ENCODE results near the gene PNRC2. TPM values are rescaled to one million over a fixed set of nuclear protein-coding genes. Genes with fewer than 3 reads are reported as not detected.
A peak's percentile ranks its signal among the peaks of the same experiment; 100 is the strongest.

Gene PNRC2
- total and polyA plus RNA-seq, 2 of the 13 experiments (the other 11 are each of a cell fraction or from before 2014, with no cell fraction given) = 74.9 to 97.5 TPM

DNA sequence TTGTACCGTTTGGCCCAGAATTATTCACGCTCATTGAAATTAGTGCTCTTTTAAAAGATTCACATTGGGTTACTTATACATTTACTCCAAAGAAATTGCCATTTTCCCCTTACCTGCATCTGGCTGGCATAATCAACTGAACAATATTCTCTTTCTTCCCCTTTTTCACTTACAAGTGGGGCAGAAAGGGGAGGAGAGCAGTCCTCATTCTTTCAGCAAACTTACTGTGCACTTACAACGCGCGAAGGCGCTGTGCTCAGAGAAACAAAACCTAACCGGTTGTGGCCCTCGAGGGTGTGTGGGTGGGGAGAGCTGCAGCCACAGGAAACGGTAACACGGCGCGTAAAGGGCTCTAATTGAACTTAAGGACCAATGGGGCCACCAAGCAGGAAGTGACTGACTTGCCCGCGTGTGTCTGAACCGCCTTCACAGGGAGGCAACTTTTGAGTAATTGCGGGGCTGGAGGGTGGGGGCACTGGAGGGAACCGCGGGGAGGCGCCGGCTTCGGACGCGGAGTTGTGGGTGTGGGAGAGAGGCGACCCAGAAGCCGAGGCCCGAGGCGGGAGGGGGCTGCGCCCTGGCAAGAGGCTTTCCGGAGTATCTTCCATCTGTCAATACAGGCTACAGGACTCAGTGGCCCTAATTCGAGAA lies 693 bp upstream of the PNRC2 start (continued):
- TF ChIP-seq, protein P1, sequence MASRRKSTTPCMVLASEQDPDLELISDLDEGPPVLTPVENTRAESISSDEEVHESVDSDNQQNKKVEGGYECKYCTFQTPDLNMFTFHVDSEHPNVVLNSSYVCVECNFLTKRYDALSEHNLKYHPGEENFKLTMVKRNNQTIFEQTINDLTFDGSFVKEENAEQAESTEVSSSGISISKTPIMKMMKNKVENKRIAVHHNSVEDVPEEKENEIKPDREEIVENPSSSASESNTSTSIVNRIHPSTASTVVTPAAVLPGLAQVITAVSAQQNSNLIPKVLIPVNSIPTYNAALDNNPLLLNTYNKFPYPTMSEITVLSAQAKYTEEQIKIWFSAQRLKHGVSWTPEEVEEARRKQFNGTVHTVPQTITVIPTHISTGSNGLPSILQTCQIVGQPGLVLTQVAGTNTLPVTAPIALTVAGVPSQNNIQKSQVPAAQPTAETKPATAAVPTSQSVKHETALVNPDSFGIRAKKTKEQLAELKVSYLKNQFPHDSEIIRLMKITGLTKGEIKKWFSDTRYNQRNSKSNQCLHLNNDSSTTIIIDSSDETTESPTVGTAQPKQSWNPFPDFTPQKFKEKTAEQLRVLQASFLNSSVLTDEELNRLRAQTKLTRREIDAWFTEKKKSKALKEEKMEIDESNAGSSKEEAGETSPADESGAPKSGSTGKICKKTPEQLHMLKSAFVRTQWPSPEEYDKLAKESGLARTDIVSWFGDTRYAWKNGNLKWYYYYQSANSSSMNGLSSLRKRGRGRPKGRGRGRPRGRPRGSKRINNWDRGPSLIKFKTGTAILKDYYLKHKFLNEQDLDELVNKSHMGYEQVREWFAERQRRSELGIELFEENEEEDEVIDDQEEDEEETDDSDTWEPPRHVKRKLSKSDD (CRISPR knock-in tag; IDR thresholded peaks at IDR 0.05; ENCODE audit: low read depth) = peak; percentile 6; the same call in 1 of the 2 replicates
- 0 out of 2 replicates have a peak, but pooled peaks have one; percentile 27 for TF ChIP-seq ZNF552 (CRISPR knock-in tag; IDR thresholded peaks at IDR 0.05; ENCODE audit: borderline replicate concordance)
- peak; percentile 49 for TF ChIP-seq HDAC1 (CRISPR knock-in tag; IDR thresholded peaks at IDR 0.05)
- TF ChIP-seq, protein P2, sequence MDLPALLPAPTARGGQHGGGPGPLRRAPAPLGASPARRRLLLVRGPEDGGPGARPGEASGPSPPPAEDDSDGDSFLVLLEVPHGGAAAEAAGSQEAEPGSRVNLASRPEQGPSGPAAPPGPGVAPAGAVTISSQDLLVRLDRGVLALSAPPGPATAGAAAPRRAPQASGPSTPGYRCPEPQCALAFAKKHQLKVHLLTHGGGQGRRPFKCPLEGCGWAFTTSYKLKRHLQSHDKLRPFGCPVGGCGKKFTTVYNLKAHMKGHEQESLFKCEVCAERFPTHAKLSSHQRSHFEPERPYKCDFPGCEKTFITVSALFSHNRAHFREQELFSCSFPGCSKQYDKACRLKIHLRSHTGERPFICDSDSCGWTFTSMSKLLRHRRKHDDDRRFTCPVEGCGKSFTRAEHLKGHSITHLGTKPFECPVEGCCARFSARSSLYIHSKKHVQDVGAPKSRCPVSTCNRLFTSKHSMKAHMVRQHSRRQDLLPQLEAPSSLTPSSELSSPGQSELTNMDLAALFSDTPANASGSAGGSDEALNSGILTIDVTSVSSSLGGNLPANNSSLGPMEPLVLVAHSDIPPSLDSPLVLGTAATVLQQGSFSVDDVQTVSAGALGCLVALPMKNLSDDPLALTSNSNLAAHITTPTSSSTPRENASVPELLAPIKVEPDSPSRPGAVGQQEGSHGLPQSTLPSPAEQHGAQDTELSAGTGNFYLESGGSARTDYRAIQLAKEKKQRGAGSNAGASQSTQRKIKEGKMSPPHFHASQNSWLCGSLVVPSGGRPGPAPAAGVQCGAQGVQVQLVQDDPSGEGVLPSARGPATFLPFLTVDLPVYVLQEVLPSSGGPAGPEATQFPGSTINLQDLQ (CRISPR knock-in tag; IDR thresholded peaks at IDR 0.05) = no peak
- TF ChIP-seq SMYD3 (CRISPR knock-in tag; IDR thresholded peaks at IDR 0.05) = peak; percentile 14; the same call in 1 of the 2 replicates
- TF ChIP-seq ELF1 (CRISPR knock-in tag; IDR thresholded peaks at IDR 0.05) = peak; percentile 78
- peak; percentile 14 for TF ChIP-seq ARID2 (CRISPR knock-in tag; IDR thresholded peaks at IDR 0.05; ENCODE audit: borderline replicate concordance)
- 0 out of 2 replicates have a peak, but pooled peaks have one; percentile 7 for TF ChIP-seq YEATS2 (CRISPR knock-in tag; IDR thresholded peaks at IDR 0.05; ENCODE audit: borderline replicate concordance)
- peak; percentile 68; the same call in 1 of the 2 replicates for TF ChIP-seq ZNF772 (CRISPR knock-in tag; IDR thresholded peaks at IDR 0.05)
- TF ChIP-seq RARA (CRISPR knock-in tag; IDR thresholded peaks at IDR 0.05) = peak; percentile 29; the same call in 1 of the 2 replicates
- peak; percentile 13; the same call in 1 of the 2 replicates for TF ChIP-seq MTA1 (CRISPR knock-in tag; IDR thresholded peaks at IDR 0.05; ENCODE audit: borderline replicate concordance)
- TF ChIP-seq ZNF564 (CRISPR knock-in tag; IDR thresholded peaks at IDR 0.05) = no peak
- TF ChIP-seq, protein P3, sequence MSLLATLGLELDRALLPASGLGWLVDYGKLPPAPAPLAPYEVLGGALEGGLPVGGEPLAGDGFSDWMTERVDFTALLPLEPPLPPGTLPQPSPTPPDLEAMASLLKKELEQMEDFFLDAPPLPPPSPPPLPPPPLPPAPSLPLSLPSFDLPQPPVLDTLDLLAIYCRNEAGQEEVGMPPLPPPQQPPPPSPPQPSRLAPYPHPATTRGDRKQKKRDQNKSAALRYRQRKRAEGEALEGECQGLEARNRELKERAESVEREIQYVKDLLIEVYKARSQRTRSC (CRISPR knock-in tag; IDR thresholded peaks at IDR 0.05; ENCODE audit: low read depth) = no peak
- TF ChIP-seq ZFP90 (CRISPR knock-in tag; IDR thresholded peaks at IDR 0.05; ENCODE audit: borderline replicate concordance) = peak; percentile 57; the same call in 1 of the 2 replicates
- no peak for TF ChIP-seq NFATC3 (CRISPR knock-in tag; IDR thresholded peaks at IDR 0.05)
- 0 out of 2 replicates have a peak, but pooled peaks have one; percentile 32 for TF ChIP-seq ZNF451 (CRISPR knock-in tag; IDR thresholded peaks at IDR 0.05)
- TF ChIP-seq ZNF44 (CRISPR knock-in tag; IDR thresholded peaks at IDR 0.05) = peak; percentile 42; the same call in 1 of the 2 replicates
- 0 out of 2 replicates have a peak, but pooled peaks have one; percentile 32 for TF ChIP-seq ZFP82 (CRISPR knock-in tag; IDR thresholded peaks at IDR 0.05; ENCODE audit: borderline replicate concordance)
- no peak for TF ChIP-seq SP1 (IDR thresholded peaks at IDR 0.05)
- TF ChIP-seq SP1 (CRISPR knock-in tag; IDR thresholded peaks at IDR 0.05) = peak; percentile 47; the same call in 1 of the 2 replicates
- TF ChIP-seq, protein P4, sequence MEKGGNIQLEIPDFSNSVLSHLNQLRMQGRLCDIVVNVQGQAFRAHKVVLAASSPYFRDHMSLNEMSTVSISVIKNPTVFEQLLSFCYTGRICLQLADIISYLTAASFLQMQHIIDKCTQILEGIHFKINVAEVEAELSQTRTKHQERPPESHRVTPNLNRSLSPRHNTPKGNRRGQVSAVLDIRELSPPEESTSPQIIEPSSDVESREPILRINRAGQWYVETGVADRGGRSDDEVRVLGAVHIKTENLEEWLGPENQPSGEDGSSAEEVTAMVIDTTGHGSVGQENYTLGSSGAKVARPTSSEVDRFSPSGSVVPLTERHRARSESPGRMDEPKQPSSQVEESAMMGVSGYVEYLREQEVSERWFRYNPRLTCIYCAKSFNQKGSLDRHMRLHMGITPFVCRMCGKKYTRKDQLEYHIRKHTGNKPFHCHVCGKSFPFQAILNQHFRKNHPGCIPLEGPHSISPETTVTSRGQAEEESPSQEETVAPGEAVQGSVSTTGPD (CRISPR knock-in tag; IDR thresholded peaks at IDR 0.05) = no peak
- TF ChIP-seq ZC3H13 (CRISPR knock-in tag; IDR thresholded peaks at IDR 0.05) = peak; percentile 14; the same call in 1 of the 2 replicates
- TF ChIP-seq STAG1 (CRISPR knock-in tag; IDR thresholded peaks at IDR 0.05) = peak; percentile 61
